H9 (cell line): ENCODE results near the gene ZNF184. TPM values are rescaled to one million over a fixed set of nuclear protein-coding genes. Genes with fewer than 3 reads are reported as not detected.

Source experiments
- DNase-seq: peaks from one replicate; pipeline ENCODE4 v3.0.0-alpha.2; 2017
- H2AFZ ChIP-seq: one replicate; pipeline ENCODE4 v1.6.1; 2013; ENCODE audit warnings: mild to moderate bottlenecking, low read length, control low read depth, moderate library complexity
- H2AK5ac ChIP-seq: 2 replicates; pipeline ENCODE4 v1.6.1; 2013; ENCODE audit warnings: low read length, control low read depth, mixed read lengths; ENCODE audit not compliant: insufficient read length
- H2BK120ac ChIP-seq: one replicate; pipeline ENCODE4 v1.6.1; 2013; ENCODE audit warnings: low read depth, mild to moderate bottlenecking, low read length, control low read depth, inconsistent platforms; ENCODE audit not compliant: poor library complexity, severe bottlenecking
- H2BK12ac ChIP-seq: 2 replicates; pipeline ENCODE4 v1.6.1; 2013; ENCODE audit warnings: low read length, control low read depth, mixed read lengths, low read depth; ENCODE audit not compliant: insufficient read length
- H2BK15ac ChIP-seq: 2 replicates; pipeline ENCODE4 v1.6.1; 2013; ENCODE audit warnings: low read depth, low read length, control low read depth
- H2BK20ac ChIP-seq: one replicate; pipeline ENCODE4 v1.6.1; 2013; ENCODE audit warnings: low read depth, mild to moderate bottlenecking, low read length, control low read depth, inconsistent platforms; ENCODE audit not compliant: poor library complexity, severe bottlenecking
- H2BK5ac ChIP-seq: 2 replicates; pipeline ENCODE4 v1.6.1; 2013; ENCODE audit warnings: low read length, control low read depth, mixed read lengths; ENCODE audit not compliant: insufficient read length
- H3K14ac ChIP-seq: 2 replicates; pipeline ENCODE4 v1.6.1; 2013; ENCODE audit warnings: low read length, control low read depth; ENCODE audit not compliant: insufficient read depth
- H3K18ac ChIP-seq: 2 replicates; pipeline ENCODE4 v1.6.1; 2013; ENCODE audit warnings: low read depth, mild to moderate bottlenecking, mixed read lengths, low read length, control low read depth; ENCODE audit not compliant: insufficient read length
- H3K23ac ChIP-seq: 2 replicates; pipeline ENCODE4 v1.6.1; 2013; ENCODE audit warnings: low read length, control low read depth, mixed read lengths, low read depth; ENCODE audit not compliant: insufficient read length
- H3K23me2 ChIP-seq: 2 replicates; pipeline ENCODE4 v1.6.1; 2013; ENCODE audit warnings: low read depth, mild to moderate bottlenecking, mixed read lengths, low read length, control low read depth; ENCODE audit not compliant: insufficient read length, poor library complexity, severe bottlenecking
- H3K27ac ChIP-seq: 2 replicates; pipeline ENCODE4 v1.5.1; 2013; ENCODE audit warnings: low read length, control low read depth, mixed read lengths, low read depth; ENCODE audit not compliant: insufficient read length
- H3K27me3 ChIP-seq: 2 replicates; pipeline ENCODE4 v1.6.1; 2013; ENCODE audit warnings: low read length, control low read depth, inconsistent platforms; ENCODE audit not compliant: insufficient read depth
- H3K4ac ChIP-seq: 2 replicates; pipeline ENCODE4 v1.6.1; 2013; ENCODE audit warnings: low read depth, mild to moderate bottlenecking, control low read depth, inconsistent platforms, low read length, moderate library complexity
- H3K4me1 ChIP-seq: 2 replicates; pipeline ENCODE4 v1.6.1; 2013; ENCODE audit warnings: low read length, control low read depth, inconsistent platforms; ENCODE audit not compliant: insufficient read depth
- H3K4me2 ChIP-seq: 2 replicates; pipeline ENCODE4 v1.6.1; 2013; ENCODE audit warnings: low read length, control low read depth, mixed read lengths; ENCODE audit not compliant: insufficient read length, insufficient read depth
- H3K56ac ChIP-seq: 2 replicates; pipeline ENCODE4 v1.6.1; 2013; ENCODE audit warnings: low read depth, mild to moderate bottlenecking, mixed read lengths, low read length, control low read depth; ENCODE audit not compliant: insufficient read length
- H3K79me1 ChIP-seq: 2 replicates; pipeline ENCODE4 v1.6.1; 2013; ENCODE audit warnings: low read depth, mild to moderate bottlenecking, moderate library complexity, low read length, control low read depth, inconsistent platforms; ENCODE audit not compliant: insufficient read depth, poor library complexity, severe bottlenecking
- H3K79me2 ChIP-seq: 2 replicates; pipeline ENCODE4 v1.6.1; 2013; ENCODE audit warnings: low read length, control low read depth, inconsistent platforms; ENCODE audit not compliant: insufficient read depth
- H3K9ac ChIP-seq: 2 replicates; pipeline ENCODE4 v1.6.1; 2013; ENCODE audit warnings: low read length, control low read depth, mixed read lengths; ENCODE audit not compliant: insufficient read length; ENCODE audit errors: extremely low read depth
- H3K9me3 ChIP-seq: one replicate; pipeline ENCODE4 v1.6.1; 2013; ENCODE audit warnings: low read depth, low read length, inconsistent platforms; ENCODE audit not compliant: control insufficient read depth
- H3T11ph ChIP-seq: one replicate; pipeline ENCODE4 v1.6.1; 2013; ENCODE audit warnings: mild to moderate bottlenecking, low read length, control low read depth, inconsistent platforms
- H4K20me1 ChIP-seq: one replicate; pipeline ENCODE4 v1.6.1; 2013; ENCODE audit not compliant: control insufficient read depth, insufficient read length, insufficient read depth
- H4K5ac ChIP-seq: 2 replicates; pipeline ENCODE4 v1.6.1; 2013; ENCODE audit warnings: low read depth, mild to moderate bottlenecking, mixed read lengths, low read length, control low read depth; ENCODE audit not compliant: insufficient read length
- H4K8ac ChIP-seq: replicated peaks from 2 replicates; pipeline ENCODE4 v1.6.1; 2013; ENCODE audit warnings: low read length, control low read depth, mixed read lengths, low read depth; ENCODE audit not compliant: insufficient read length
- H4K91ac ChIP-seq: 2 replicates; pipeline ENCODE4 v1.6.1; 2013; ENCODE audit warnings: low read depth, mild to moderate bottlenecking, moderate library complexity, mixed read lengths, low read length, control low read depth; ENCODE audit not compliant: insufficient read length
- H3K27ac Mint-ChIP-seq, 3 experiments: 2 replicates in 2 of 3; 3 replicates in 1 of 3; pipeline ENCODE4 v1.8.0; 2020 to 2021; ENCODE audit warnings: mixed read lengths in 3 of 3, mild to moderate bottlenecking in 1 of 3, moderate library complexity in 1 of 3
- H3K27me3 Mint-ChIP-seq: 2 replicates; pipeline ENCODE4 v1.8.0; 2021; ENCODE audit warnings: low read depth, mild to moderate bottlenecking, moderate library complexity, mixed read lengths
- H3K36me3 Mint-ChIP-seq, 3 experiments: 2 replicates in 2 of 3; 3 replicates in 1 of 3; pipeline ENCODE4 v1.8.0; 2020 to 2021; ENCODE audit warnings: low read depth in 3 of 3, mixed read lengths in 3 of 3; ENCODE audit not compliant: insufficient read depth in 1 of 3
- H3K4me1 Mint-ChIP-seq, 2 experiments: 2 replicates each; pipeline ENCODE4 v1.8.0; 2020; ENCODE audit warnings: mixed read lengths in 2 of 2
- H3K4me3 Mint-ChIP-seq, 2 experiments: 2 replicates in 1 of 2; 3 replicates in 1 of 2; pipeline ENCODE4 v1.8.0; 2020 to 2021; ENCODE audit warnings: mild to moderate bottlenecking in 2 of 2, mixed read lengths in 2 of 2, moderate library complexity in 1 of 2
- H3K9me3 Mint-ChIP-seq, 2 experiments: 2 replicates in 1 of 2; 3 replicates in 1 of 2; pipeline ENCODE4 v1.8.0; 2020; ENCODE audit warnings: mild to moderate bottlenecking in 2 of 2, mixed read lengths in 2 of 2, moderate library complexity in 1 of 2
- WGBS: extraction: QIAGEN DNeasy Blood & Tissue Kit; methylation state at CpG from one replicate; pipeline ENCODE4 v1.1.7; 2013; ENCODE audit warnings: missing lambda C conversion rate, low lambda C conversion rate, mixed read lengths; ENCODE audit not compliant: insufficient read length; ENCODE audit errors: extremely low coverage; 5-methylcytosine and 5-hydroxymethylcytosine counted together
- total RNA-seq: library from RNA; stranded (reverse); gene quantifications from 2 replicates; pipeline ENCODE4 v1.2.1, GENCODE V29; 2021
- TF ChIP-seq, protein P1 (sequence below): fragments of 200-600 bp; sonication (generic); conservative IDR thresholded peaks from 3 replicates; pipeline ENCODE4 v1.8.0; 2021; ENCODE audit warnings: antibody characterized with exemption, mild to moderate bottlenecking

ZNF184 gene
- total RNA-seq, 1 experiment from 2014 or later, result 6.3 TPM

DNA sequence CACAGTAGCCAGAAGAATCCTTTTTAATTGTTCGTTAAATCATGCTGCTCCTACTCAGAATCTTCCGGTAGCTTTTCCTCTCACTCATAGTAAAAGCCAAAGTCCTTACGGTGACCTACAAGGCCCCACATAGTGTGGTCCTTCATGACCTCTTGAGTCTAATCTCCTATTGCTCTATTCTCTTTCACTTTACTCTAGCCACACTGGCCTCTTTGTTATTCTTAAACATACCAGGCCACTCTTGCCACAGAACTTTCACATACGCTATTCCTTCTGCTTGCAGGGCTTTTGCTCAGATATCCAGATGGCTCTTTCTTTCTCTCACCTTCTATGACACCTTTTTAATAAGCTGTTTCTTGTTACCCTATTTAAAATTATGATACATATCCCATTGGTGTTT, 58.6 kb downstream of the ZNF184 start:
- WGBS, result no CpG with 5 or more reads among the region's 4 CpGs
- no peak overlapping the region for H4K8ac ChIP-seq
- DNase-seq, result no peak
- no peaks in the 10 kb centered on the region for H3K79me2 ChIP-seq
- Mint-ChIP-seq H3K9me3 (peaks cover 9 to 18% of the 10 kb centered on the region in 2 experiments), H3K36me3 (peaks cover 0 to 4% (median 0%) of the 10 kb centered on the region in 3 experiments; a peak in 2 of 7 replicates), H3K4me3 (no peak overlapping the region), H3K4me1 (peaks cover 3 to 5% of the 10 kb centered on the region in 2 experiments; a peak in 2 of 4 replicates), H3K27me3 (peaks cover 3% of the 10 kb centered on the region; the same call in 1 of the 2 replicates), H3K27ac (no peak overlapping the region)
- H3K4me1 ChIP-seq, result no peaks in the 10 kb centered on the region
- H2BK15ac ChIP-seq, result no peak overlapping the region
- H3K79me1 ChIP-seq, result no peaks in the 10 kb centered on the region
- no peaks in the 10 kb centered on the region for H4K20me1 ChIP-seq
- H2BK120ac ChIP-seq, result no peak overlapping the region
- no peak overlapping the region for H3K18ac ChIP-seq
- H2BK12ac ChIP-seq, result no peak overlapping the region
- no peak overlapping the region for H3K23ac ChIP-seq
- H2AFZ ChIP-seq, result no peak overlapping the region
- no peak overlapping the region for H3T11ph ChIP-seq
- H4K5ac ChIP-seq, result no peak overlapping the region
- H3K14ac ChIP-seq, result no peak overlapping the region
- H2BK5ac ChIP-seq, result no peak overlapping the region
- no peak overlapping the region for H4K91ac ChIP-seq
- H3K27me3 ChIP-seq, result no peaks in the 10 kb centered on the region
- H3K23me2 ChIP-seq, result no peaks in the 10 kb centered on the region
- H3K9me3 ChIP-seq, result peaks cover 4% of the 10 kb centered on the region
- H3K4ac ChIP-seq, result no peak overlapping the region
- TF ChIP-seq, protein P1, sequence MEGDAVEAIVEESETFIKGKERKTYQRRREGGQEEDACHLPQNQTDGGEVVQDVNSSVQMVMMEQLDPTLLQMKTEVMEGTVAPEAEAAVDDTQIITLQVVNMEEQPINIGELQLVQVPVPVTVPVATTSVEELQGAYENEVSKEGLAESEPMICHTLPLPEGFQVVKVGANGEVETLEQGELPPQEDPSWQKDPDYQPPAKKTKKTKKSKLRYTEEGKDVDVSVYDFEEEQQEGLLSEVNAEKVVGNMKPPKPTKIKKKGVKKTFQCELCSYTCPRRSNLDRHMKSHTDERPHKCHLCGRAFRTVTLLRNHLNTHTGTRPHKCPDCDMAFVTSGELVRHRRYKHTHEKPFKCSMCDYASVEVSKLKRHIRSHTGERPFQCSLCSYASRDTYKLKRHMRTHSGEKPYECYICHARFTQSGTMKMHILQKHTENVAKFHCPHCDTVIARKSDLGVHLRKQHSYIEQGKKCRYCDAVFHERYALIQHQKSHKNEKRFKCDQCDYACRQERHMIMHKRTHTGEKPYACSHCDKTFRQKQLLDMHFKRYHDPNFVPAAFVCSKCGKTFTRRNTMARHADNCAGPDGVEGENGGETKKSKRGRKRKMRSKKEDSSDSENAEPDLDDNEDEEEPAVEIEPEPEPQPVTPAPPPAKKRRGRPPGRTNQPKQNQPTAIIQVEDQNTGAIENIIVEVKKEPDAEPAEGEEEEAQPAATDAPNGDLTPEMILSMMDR, result no peak
- no peak overlapping the region for H3K9ac ChIP-seq
- no peak overlapping the region for H3K27ac ChIP-seq
- H2AK5ac ChIP-seq, result no peak overlapping the region
- no peak overlapping the region for H3K56ac ChIP-seq
- no peak overlapping the region for H2BK20ac ChIP-seq
- H3K4me2 ChIP-seq, result no peak overlapping the region
